HepG2 (cell line): ENCODE data around the gene TTLL4. TPM values are rescaled to one million over a fixed set of nuclear protein-coding genes. Genes with fewer than 3 reads are reported as not detected.

ENCODE experiments used
- ETV5 ChIP-seq: IDR thresholded peaks from 2 replicates; pipeline ENCODE4 v1.6.1; 2018; ENCODE audit warnings: missing biosample characterization, missing genetic modification reagents, inconsistent platforms, borderline replicate concordance
- GATA4 ChIP-seq: sonication (generic); IDR thresholded peaks from 2 replicates; pipeline ENCODE4 v1.6.1; 2016; ENCODE audit warnings: antibody characterized with exemption, low read depth, borderline replicate concordance
- GPN1 ChIP-seq: sonication (generic); formaldehyde crosslinking; IDR thresholded peaks from 2 replicates; pipeline ENCODE4 v1.5.1; 2020; ENCODE audit warnings: missing genetic modification reagents, borderline replicate concordance
- KLF13 ChIP-seq: sonication (generic); formaldehyde crosslinking; IDR thresholded peaks from 2 replicates; pipeline ENCODE4 v1.4.0; 2020; ENCODE audit warnings: mild to moderate bottlenecking, missing genetic modification reagents
- MIXL1 ChIP-seq: IDR thresholded peaks from 2 replicates; pipeline ENCODE4 v1.6.1; 2016
- NPAS2 ChIP-seq: sonication (generic); formaldehyde crosslinking; IDR thresholded peaks from 2 replicates; pipeline ENCODE4 v1.8.0; 2022; ENCODE audit warnings: mild to moderate bottlenecking, missing genetic modification reagents, borderline replicate concordance
- PLRG1 ChIP-seq: fragments of 450-650 bp; conservative IDR thresholded peaks from 2 replicates; pipeline ENCODE4 v1.6.1; 2016
- SMC3 ChIP-seq: IDR thresholded peaks from 2 replicates; pipeline ENCODE4 v1.6.1; 2011; ENCODE audit warnings: low read length, improper control_type of control experiment
- SP2 ChIP-seq: sonication (generic); formaldehyde crosslinking; IDR thresholded peaks from 2 replicates; pipeline ENCODE4 v1.5.1; 2020; ENCODE audit warnings: mild to moderate bottlenecking, missing genetic modification reagents
- SSRP1 ChIP-seq: IDR thresholded peaks from 2 replicates; pipeline ENCODE4 v1.6.1; 2016; ENCODE audit warnings: control low read depth
- TSC22D2 ChIP-seq: sonication (generic); formaldehyde crosslinking; IDR thresholded peaks from 2 replicates; pipeline ENCODE4 v1.5.1; 2020; ENCODE audit warnings: missing genetic modification reagents, mild to moderate bottlenecking, borderline replicate concordance
- ZBTB42 ChIP-seq: sonication (generic); formaldehyde crosslinking; IDR thresholded peaks from 2 replicates; pipeline ENCODE4 v1.5.0; 2020; ENCODE audit warnings: mild to moderate bottlenecking, missing genetic modification reagents
- ZNF382 ChIP-seq: sonication (generic); formaldehyde crosslinking; IDR thresholded peaks from 2 replicates; pipeline ENCODE4 v1.5.0; 2020; ENCODE audit warnings: missing genetic modification reagents, mild to moderate bottlenecking, borderline replicate concordance
- ZNF558 ChIP-seq: sonication (generic); formaldehyde crosslinking; IDR thresholded peaks from 2 replicates; pipeline ENCODE4 v1.9.0; 2022; ENCODE audit warnings: mild to moderate bottlenecking, missing genetic modification reagents, borderline replicate concordance
- ZNF703 ChIP-seq: sonication (generic); formaldehyde crosslinking; IDR thresholded peaks from 2 replicates; pipeline ENCODE4 v1.5.1; 2020; ENCODE audit warnings: missing genetic modification reagents, mild to moderate bottlenecking, moderate library complexity, borderline replicate concordance
- ZNF713 ChIP-seq: sonication (generic); formaldehyde crosslinking; IDR thresholded peaks from 2 replicates; pipeline ENCODE4 v1.4.0; 2020; ENCODE audit warnings: mild to moderate bottlenecking, missing genetic modification reagents
- ZNF879 ChIP-seq: sonication (generic); formaldehyde crosslinking; IDR thresholded peaks from 2 replicates; pipeline ENCODE4 v1.8.1; 2023; ENCODE audit warnings: missing genetic modification reagents
- ZSCAN31 ChIP-seq: sonication (generic); formaldehyde crosslinking; IDR thresholded peaks from 2 replicates; pipeline ENCODE4 v1.5.0; 2020; ENCODE audit warnings: low read depth, mild to moderate bottlenecking, missing genetic modification reagents
- polyA plus RNA-seq, 8 experiments: library from polyadenylated mRNA; depleted of rRNA in 3 of 8; stranded (reverse) in 7 of 8; unstranded in 1 of 8; fragments of >200 nt; fragmentation: Illumina TruSeq in 4 of 8; extraction: Trizol in 4 of 8; gene quantifications; 2 replicates each; pipeline versions ENCODE4 v1.2.1 to v1.2.3, GENCODE V29; 2011 to 2016; ENCODE audit warnings: low read depth in 4 of 8, missing spikeins in 1 of 8, mixed read lengths in 1 of 8; ENCODE audit not compliant: insufficient read depth in 1 of 8
- total RNA-seq, 5 experiments: library from RNA; depleted of rRNA; stranded (reverse); fragments of >200 nt; fragmentation: Illumina TruSeq; extraction: Trizol; gene quantifications; 2 replicates each; pipeline ENCODE4 v1.2.3, GENCODE V29; 2016; ENCODE audit warnings: low read depth in 1 of 5
- TF ChIP-seq, protein P1 (sequence below): sonication (generic); formaldehyde crosslinking; IDR thresholded peaks from 2 replicates; pipeline ENCODE4 v1.5.1; 2020; ENCODE audit warnings: missing genetic modification reagents, mild to moderate bottlenecking, borderline replicate concordance
- TF ChIP-seq, protein P2 (sequence below): IDR thresholded peaks from 2 replicates; pipeline ENCODE4 v1.6.1; 2012; ENCODE audit warnings: low read length, improper control_type of control experiment
- TF ChIP-seq, protein P3 (sequence below): sonication (generic); formaldehyde crosslinking; IDR thresholded peaks from 2 replicates; pipeline ENCODE4 v1.4.0; 2020; ENCODE audit warnings: missing genetic modification reagents, borderline replicate concordance

TTLL4 gene
- total and polyA plus RNA-seq, 2 of the 13 experiments (the other 11 are each of a cell fraction or from before 2014, with no cell fraction given): 77.5 to 84.6 TPM

DNA sequence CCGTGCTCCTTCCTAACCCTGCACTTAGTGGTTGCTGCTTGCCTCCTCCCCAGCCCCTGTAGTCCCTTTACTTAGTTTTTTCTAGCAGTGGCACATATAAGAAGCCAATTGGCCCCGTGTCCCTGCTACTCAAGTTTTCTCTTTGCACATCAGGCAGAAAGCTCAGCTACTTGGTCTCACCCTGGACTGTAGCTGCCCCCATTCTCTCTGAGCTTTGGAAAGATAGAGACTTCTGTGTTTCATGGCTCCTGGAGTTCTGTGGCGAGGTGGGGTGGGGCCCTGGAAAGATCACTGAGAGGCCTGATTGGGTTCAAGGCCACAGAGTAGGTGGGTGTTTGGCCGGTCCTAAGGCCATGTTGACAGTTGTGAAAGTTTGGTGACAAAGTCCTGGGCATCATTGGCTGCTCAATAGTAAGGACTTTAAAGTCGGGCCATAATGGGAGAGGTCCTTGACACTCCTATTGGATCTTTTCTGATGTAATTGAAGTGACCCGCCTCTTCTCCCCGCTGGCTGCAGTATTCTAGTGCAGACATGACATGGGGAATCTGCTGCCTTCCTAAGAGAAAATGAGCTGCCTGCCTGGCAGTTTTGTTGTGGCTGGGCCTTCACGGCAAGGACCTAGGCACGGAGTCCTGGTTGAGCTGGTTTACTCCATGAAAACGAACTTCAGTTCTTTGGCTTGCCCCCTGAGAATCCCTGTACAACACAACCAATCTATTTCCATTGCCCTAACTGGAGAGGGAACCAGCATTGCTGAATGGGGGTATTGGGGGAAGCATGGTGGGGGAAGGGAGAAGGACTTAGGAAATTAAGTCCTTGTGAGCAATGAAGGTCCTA is 45.2 kb downstream of the TTLL4 start (continued):
- TF ChIP-seq, protein P1, sequence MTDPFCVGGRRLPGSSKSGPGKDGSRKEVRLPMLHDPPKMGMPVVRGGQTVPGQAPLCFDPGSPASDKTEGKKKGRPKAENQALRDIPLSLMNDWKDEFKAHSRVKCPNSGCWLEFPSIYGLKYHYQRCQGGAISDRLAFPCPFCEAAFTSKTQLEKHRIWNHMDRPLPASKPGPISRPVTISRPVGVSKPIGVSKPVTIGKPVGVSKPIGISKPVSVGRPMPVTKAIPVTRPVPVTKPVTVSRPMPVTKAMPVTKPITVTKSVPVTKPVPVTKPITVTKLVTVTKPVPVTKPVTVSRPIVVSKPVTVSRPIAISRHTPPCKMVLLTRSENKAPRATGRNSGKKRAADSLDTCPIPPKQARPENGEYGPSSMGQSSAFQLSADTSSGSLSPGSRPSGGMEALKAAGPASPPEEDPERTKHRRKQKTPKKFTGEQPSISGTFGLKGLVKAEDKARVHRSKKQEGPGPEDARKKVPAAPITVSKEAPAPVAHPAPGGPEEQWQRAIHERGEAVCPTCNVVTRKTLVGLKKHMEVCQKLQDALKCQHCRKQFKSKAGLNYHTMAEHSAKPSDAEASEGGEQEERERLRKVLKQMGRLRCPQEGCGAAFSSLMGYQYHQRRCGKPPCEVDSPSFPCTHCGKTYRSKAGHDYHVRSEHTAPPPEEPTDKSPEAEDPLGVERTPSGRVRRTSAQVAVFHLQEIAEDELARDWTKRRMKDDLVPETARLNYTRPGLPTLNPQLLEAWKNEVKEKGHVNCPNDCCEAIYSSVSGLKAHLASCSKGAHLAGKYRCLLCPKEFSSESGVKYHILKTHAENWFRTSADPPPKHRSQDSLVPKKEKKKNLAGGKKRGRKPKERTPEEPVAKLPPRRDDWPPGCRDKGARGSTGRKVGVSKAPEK (CRISPR knock-in tag): peak; percentile 84; the same call in 1 of the 2 replicates
- TF ChIP-seq ZBTB42 (CRISPR knock-in tag) (peak; percentile 75; the same call in 1 of the 2 replicates), ZNF703 (CRISPR knock-in tag) (peak; percentile 90; the same call in 1 of the 2 replicates), ZNF879 (CRISPR knock-in tag) (no peak), SSRP1 (CRISPR knock-in tag) (peak; percentile 77), ZNF713 (CRISPR knock-in tag) (no peak), SMC3 (peak; percentile 60), ZSCAN31 (CRISPR knock-in tag) (0 out of 2 replicates have a peak, but pooled peaks have one; percentile 42), KLF13 (CRISPR knock-in tag) (no peak), SP2 (CRISPR knock-in tag) (peak; percentile 15; the same call in 1 of the 2 replicates), ZNF558 (peak; percentile 70; the same call in 1 of the 2 replicates), GPN1 (CRISPR knock-in tag) (no peak), MIXL1 (peak; percentile 98), TSC22D2 (peak; percentile 55; the same call in 1 of the 2 replicates), GATA4 (peak; percentile 89; the same call in 1 of the 2 replicates), ETV5 (CRISPR knock-in tag) (peak; percentile 87), PLRG1 (no peak), ZNF382 (CRISPR knock-in tag) (no peak), NPAS2 (CRISPR knock-in tag) (no peak)
- TF ChIP-seq, protein P2, sequence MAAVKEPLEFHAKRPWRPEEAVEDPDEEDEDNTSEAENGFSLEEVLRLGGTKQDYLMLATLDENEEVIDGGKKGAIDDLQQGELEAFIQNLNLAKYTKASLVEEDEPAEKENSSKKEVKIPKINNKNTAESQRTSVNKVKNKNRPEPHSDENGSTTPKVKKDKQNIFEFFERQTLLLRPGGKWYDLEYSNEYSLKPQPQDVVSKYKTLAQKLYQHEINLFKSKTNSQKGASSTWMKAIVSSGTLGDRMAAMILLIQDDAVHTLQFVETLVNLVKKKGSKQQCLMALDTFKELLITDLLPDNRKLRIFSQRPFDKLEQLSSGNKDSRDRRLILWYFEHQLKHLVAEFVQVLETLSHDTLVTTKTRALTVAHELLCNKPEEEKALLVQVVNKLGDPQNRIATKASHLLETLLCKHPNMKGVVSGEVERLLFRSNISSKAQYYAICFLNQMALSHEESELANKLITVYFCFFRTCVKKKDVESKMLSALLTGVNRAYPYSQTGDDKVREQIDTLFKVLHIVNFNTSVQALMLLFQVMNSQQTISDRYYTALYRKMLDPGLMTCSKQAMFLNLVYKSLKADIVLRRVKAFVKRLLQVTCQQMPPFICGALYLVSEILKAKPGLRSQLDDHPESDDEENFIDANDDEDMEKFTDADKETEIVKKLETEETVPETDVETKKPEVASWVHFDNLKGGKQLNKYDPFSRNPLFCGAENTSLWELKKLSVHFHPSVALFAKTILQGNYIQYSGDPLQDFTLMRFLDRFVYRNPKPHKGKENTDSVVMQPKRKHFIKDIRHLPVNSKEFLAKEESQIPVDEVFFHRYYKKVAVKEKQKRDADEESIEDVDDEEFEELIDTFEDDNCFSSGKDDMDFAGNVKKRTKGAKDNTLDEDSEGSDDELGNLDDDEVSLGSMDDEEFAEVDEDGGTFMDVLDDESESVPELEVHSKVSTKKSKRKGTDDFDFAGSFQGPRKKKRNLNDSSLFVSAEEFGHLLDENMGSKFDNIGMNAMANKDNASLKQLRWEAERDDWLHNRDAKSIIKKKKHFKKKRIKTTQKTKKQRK: no peak
- TF ChIP-seq, protein P3, sequence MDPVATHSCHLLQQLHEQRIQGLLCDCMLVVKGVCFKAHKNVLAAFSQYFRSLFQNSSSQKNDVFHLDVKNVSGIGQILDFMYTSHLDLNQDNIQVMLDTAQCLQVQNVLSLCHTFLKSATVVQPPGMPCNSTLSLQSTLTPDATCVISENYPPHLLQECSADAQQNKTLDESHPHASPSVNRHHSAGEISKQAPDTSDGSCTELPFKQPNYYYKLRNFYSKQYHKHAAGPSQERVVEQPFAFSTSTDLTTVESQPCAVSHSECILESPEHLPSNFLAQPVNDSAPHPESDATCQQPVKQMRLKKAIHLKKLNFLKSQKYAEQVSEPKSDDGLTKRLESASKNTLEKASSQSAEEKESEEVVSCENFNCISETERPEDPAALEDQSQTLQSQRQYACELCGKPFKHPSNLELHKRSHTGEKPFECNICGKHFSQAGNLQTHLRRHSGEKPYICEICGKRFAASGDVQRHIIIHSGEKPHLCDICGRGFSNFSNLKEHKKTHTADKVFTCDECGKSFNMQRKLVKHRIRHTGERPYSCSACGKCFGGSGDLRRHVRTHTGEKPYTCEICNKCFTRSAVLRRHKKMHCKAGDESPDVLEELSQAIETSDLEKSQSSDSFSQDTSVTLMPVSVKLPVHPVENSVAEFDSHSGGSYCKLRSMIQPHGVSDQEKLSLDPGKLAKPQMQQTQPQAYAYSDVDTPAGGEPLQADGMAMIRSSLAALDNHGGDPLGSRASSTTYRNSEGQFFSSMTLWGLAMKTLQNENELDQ (CRISPR knock-in tag): no peak
